NCI-H774 (cell line): ENCODE measurements around the gene RNF31.
A peak's percentile ranks its signal among the peaks of the same experiment; 100 is the strongest.

Experiments
- DNase-seq: peaks from one replicate; lab custom pipeline; 2025; lab: John Stamatoyannopoulos, UW

The RNF31 gene

DNA sequence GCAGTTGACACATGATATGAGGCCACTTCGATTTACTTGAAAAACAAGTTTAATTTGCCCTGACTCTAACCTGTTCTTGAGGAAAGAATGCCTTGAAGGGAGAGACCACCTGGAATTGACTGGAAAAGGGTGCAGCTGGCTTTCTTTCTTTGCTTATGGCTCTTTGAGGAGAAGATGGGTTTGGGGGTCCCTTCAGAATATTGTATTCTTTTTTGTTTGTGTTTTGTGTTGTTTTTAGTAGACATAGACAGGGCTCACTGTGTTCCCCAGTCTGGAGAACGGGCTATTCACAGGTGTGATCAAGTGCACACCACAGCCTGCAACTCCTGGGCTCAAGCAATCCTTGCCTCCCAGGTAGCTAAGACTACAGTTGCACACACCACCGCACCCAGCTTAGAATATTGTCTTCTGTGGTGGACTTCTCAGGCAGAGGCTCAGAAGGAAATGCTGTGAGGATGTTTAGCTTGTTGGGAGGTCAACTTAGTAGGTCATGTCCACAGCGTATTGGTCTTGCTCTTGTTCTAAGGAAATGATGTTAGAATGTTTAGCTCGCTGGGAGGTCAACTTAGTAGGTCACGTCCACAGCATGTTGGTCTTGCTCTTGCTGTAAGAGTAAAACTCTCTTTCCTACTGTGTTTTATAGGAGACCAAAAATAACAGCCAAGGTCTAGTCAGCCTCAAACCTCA lies 31.0 kb upstream of the RNF31 start:
- DNase-seq = no peak

DNA sequence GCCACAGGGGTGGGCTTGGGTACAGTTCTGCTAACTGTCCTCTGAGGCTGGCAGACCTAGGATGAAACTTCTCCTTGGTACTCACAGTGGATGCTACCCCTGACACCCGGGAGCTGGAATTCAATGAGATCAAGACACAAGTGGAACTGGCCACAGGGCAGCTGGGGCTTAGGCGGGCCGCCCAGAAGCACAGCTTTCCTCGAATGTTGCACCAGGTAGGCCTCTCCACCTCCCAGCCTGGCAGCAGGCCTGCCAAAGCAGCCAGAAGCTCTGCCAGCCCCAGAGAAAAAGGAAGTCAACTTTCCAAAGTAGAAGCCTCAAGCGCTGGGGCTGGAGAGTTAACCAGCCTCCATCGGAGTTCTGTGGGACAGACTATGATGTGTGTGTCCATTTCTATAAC lies 30.1 kb upstream of the RNF31 start:
- DNase-seq = no peak

- no peak for DNase-seq
Measured at GRCh38 chr14:24119691-24120090, 27.6 kb upstream of the RNF31 start.

DNA sequence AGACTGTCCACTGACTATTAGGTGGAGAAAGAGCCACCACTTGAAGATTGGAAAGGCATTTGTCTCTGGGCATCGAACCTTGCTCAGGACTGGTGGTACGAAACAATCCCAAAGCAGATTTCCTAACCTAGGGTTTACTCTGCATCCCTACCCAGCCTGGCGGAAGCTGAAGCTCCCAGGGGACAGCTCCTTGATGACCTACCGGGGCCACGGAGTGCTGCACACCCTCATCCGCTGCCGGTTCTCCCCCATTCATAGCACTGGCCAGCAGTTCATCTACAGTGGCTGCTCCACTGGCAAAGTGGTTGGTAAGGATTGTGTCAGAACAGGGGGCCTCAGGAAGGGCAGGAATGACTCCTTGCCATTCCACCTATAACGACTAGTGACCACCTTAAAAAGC lies 26.1 kb upstream of the RNF31 start:
- DNase-seq = no peak

- no peak for DNase-seq
Measured at GRCh38 chr14:24122416-24122815, 24.9 kb upstream of the RNF31 start.

GRCh38 chr14:24122898-24123297 lies 24.4 kb upstream of the RNF31 start:
- no peak for DNase-seq

- no peak for DNase-seq
Measured at GRCh38 chr14:24123424-24124417, 23.6 kb upstream of the RNF31 start.

- DNase-seq = no peak
Measured at GRCh38 chr14:24126939-24127338, 20.4 kb upstream of the RNF31 start.

- DNase-seq = no peak
Measured at GRCh38 chr14:24127673-24128072, 19.6 kb upstream of the RNF31 start.

DNA sequence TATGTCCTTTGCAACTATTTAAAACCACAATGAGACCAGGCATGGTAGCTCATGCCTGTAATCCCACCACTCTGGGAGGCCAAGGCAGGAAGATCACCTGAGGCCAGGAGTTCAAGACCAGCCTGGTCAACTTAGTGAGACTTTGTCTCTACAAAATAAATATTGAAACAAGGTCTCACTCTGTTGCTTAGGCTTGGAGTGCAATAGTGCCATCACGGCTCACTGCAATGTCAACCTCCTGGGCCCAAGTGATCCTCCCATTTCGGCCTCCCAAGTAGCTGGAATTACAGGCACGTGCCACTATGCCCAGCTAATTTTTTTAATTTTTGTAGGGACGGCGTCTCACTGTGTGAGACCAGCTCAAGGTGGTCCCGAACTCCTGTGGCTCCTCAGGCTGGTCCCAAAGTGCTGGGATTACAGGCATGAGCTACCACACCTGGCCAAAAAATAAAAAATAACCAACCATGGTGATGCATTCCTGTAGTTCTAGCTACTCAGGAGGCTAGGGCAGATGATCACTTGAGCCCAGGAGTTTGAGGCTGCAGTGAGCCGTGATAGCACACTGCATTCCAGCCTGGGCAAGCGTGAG lies 17.8 kb upstream of the RNF31 start:
- no peak for DNase-seq

DNA sequence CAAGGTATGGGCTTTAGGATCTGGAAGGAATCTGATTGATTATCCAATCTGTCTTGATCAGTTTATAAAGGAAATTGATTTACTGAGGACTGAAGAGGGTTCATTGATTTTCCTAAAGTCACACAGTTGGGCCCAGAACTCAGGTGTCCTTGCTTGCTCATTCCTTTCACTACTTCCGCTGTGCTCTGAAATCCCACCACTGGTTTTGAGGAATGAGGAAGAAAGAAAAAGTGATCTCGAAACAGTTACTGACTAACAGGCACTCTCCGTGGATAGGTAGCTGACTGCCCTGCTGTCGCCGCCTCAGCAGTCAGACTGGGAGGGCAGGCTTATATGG lies 16.9 kb upstream of the RNF31 start, which contains the start of gene FITM1:
Gene FITM1 (plus strand): TSS at position 280 of the 337 bp plus-strand sequence. CDS start 905 bp downstream, outside the sequence.
- DNase-seq = no peak

DNA sequence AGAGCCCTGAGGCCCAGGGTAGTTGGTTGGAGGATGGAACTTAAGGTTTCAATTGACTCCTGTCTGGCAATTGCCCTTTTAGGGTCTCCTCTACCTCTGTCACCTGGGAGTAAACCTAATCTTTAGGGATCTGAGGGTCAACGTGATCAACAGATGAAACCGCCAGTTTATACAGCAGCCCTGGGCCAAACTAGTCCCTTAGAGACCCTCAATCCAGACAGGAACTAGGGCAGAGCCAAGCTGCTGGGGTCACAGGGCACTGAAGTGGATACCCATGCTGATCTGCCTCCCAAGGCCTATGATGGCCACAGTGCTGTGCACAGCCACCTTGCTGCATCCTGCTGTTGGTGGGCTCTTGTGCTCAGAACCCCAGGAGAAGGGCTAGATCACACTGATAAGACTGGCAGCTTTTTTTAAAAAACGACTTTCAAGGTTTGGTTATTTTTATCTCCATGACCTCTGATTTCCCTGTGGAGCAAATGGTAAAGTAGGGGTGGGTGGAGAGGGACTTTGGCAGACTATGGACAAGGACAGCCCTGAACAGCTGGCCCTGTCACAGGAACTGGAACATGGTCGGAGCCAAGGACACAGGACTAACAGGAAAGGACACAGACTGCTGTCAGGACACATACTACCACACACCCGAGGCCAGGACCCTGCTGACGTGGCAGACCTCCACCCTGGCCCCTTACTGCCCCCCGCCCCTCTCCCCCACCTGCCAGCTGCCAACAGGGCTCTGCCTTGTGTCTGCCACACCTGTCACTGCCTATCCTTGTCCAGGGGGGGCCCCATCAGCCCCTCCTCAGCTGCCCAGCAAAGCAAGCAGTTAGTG lies 16.4 kb upstream of the RNF31 start:
- DNase-seq = no peak

DNA sequence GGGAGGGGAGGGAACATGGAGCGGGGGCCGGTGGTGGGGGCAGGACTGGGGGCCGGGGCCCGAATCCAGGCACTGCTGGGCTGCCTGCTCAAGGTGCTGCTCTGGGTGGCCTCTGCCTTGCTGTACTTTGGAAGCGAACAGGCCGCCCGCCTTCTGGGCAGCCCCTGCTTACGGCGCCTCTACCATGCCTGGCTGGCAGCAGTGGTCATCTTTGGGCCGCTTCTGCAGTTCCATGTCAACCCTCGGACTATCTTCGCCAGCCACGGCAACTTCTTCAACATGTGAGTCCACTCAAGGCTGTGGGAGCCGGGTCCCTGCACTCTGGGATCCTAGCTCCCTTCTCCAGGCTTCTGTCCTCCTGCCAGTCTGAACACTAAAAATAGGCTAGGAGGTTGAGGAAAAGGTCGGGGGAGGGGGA lies 15.7 kb upstream of the RNF31 start:
- DNase-seq = no peak

GRCh38 chr14:24132061-24132685 lies 15.1 kb upstream of the RNF31 start:
- peak; percentile 55 for DNase-seq

- DNase-seq = no peak
Measured at GRCh38 chr14:24132976-24133375, 14.3 kb upstream of the RNF31 start.

DNA sequence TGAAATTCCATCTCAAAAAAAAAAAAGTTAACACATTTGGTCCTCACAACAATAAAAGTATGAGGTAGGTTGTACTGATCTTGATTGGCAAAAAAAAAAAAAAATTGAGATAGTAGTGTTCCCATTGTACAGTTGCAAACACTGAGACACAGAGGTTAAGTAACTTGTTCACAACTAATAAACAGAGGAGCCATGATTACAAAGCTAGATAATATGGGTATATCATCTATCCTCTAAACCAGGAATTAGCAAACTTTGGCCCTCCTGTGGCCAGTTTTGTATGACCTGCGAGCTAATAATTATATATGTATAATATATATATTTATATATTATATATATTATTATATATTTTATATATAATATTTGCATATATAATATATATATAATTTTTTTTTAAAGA lies 13.6 kb upstream of the RNF31 start:
- DNase-seq = no peak

DNA sequence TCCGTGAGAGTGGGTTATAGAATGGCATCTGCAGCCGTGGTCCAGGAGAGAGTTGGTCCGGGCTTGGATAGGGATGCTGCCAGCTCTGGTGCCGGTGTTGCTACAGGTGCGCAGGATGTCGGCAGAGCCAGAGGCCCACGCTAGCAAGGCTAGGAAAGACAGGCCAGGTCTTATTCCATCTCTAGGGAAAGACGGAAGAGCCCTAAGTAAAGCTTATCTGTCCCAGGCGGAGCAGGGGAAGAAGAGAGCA lies 11.8 kb upstream of the RNF31 start:
- DNase-seq = peak; percentile 66

GRCh38 chr14:24135834-24136683 lies 11.2 kb upstream of the RNF31 start, which contains the start of gene PSME1:
Gene PSME1, plus strand, starts transcription at chr14:24136194. Its CDS starts 69 bp downstream, at chr14:24136263.
- peak; percentile 91 for DNase-seq

DNA sequence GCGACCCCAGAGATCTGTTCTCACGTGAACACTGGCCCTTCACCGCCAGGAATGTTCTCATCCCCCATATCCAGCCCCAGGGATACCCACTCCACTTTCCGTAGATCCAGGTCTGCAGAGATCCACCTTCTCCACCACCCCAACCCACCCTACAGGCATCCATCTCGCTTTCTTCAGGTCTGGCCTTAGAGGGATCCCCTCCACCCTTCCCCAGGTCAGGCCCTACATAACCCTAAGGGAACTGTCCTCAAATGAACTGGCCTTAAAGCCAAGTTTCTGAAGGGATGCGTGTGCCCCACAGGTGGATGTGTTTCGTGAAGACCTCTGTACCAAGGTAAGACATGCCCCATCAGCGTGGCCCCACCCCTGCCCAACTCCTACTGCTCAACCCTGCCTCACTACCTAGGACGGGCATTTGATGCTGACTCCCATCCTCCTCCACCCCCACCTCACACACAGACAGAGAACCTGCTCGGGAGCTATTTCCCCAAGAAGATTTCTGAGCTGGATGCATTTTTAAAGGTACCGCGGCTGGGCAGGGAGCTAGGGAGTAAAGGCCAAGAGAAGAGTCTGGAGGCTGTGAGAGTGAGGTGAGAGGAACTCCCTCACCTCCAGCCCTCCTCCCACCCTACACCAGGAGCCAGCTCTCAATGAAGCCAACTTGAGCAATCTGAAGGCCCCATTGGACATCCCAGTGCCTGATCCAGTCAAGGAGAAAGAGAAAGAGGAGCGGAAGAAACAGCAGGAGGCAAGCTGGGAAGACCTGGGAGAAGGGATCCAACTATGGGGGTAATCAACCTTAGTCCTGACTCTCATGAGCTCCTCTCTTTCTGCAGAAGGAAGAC lies 10.4 kb upstream of the RNF31 start:
- no peak for DNase-seq
